Measurements from ENCODE around the gene MT1M.
"Not testable (repeated sequence)": the region's sequence is repeated elsewhere in the genome, so short reads cannot be mapped to it uniquely, and the experiment has no call there.

The MT1M gene

GRCh38 chr16:56632156-56632847, at the start of gene MT1M:
MT1M (plus strand) TSS chr16:56632659; CDS start chr16:56632732, 73 bp downstream.
- Histone ChIP-seq H3K9ac (ENCODE audit: low read length in 5 of 5) (peak within 1 kb of the TSS; percentile 44 to 78 (median 77)), H3K9me3 (ENCODE audit: control insufficient read depth in 5 of 5, low read length in 5 of 5) (no peaks in the 10 kb centered on the region), H3K4me1 (ENCODE audit: control insufficient read depth in 5 of 5, insufficient read depth in 5 of 5, low read length in 5 of 5) (peaks cover 3 to 38% (median 20%) of the 10 kb centered on the region in 5 donors), H3K4me3 (ENCODE audit: low read depth in 1 of 5, low read length in 5 of 5) (peak within 1 kb of the TSS; percentile 62 to 85 (median 79)), H3K36me3 (ENCODE audit: control insufficient read depth in 5 of 5, insufficient read depth in 5 of 5, low read length in 5 of 5) (no peaks in the 10 kb centered on the region), H3K27me3 (ENCODE audit: control insufficient read depth in 5 of 5, insufficient read depth in 4 of 5, low read length in 5 of 5) (peaks cover 0 to 10% (median 2%) of the 10 kb centered on the region in 5 donors), H3K27ac (ENCODE audit: low read depth, low read length) (peak within 1 kb of the TSS; percentile 67)

GRCh38 chr16:56582911-56583310, 49.5 kb upstream of the MT1M start:
- H3K4me1 ChIP-seq (ENCODE audit: control insufficient read depth in 5 of 5, insufficient read depth in 5 of 5, low read length in 5 of 5); H3K9me3 ChIP-seq (ENCODE audit: control insufficient read depth in 5 of 5, low read length in 5 of 5); H3K36me3 ChIP-seq (ENCODE audit: control insufficient read depth in 5 of 5, insufficient read depth in 5 of 5, low read length in 5 of 5); H3K9ac ChIP-seq (ENCODE audit: low read length in 5 of 5); H3K27ac ChIP-seq (ENCODE audit: low read depth, low read length); H3K4me3 ChIP-seq (ENCODE audit: low read depth in 1 of 5, low read length in 5 of 5): not testable (repeated sequence)
- peaks cover under 1 to 12% (median 3%) of the 10 kb centered on the region in 5 donors for H3K27me3 ChIP-seq (ENCODE audit: control insufficient read depth in 5 of 5, insufficient read depth in 4 of 5, low read length in 5 of 5)

DNA sequence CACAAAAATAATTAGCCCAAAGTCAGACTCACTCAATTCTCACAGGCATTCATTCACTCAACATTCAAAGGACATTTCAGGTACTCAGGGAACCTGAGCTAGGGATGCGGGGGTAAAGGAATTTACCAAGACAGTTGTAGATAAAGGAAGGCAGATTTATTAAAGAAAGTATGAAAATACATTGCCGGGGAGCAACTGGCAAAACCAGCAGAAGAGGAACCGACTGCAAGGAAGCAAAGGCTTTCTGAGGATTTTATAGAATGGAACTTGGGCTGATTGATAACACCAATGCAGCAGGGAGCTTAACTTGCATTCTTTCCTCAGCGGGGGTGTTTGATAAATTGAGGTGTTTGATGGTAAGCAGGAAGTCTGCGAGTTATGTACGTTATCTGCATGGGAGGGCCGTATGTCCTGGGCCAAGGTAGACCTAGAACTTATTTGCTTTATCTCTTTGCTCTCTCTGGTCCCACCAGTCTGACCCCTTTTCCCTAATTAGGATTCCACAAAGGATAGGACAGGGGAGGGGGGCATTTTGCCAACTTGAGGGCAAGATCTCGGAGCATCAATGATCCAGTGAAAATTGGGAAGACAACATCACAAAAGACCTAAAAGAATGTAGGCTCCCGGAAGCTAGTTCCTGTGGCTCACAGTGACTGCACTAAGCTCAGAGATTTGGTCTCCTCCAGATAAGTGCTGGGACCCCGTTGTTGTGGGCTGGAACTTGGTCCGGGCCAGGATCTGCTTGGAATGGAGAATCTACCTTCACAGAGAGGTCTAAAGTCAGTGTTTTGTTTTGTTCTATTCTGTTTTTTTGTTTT, 48.9 kb upstream of the MT1M start:
- Histone ChIP-seq H3K36me3 (ENCODE audit: control insufficient read depth in 5 of 5, insufficient read depth in 5 of 5, low read length in 5 of 5) (no peaks in the 10 kb centered on the region), H3K27ac (ENCODE audit: low read depth, low read length) (no peak overlapping the region), H3K9ac (ENCODE audit: low read length in 5 of 5) (no peak overlapping the region), H3K4me1 (ENCODE audit: control insufficient read depth in 5 of 5, insufficient read depth in 5 of 5, low read length in 5 of 5) (peaks cover 0 to 7% (median 0%) of the 10 kb centered on the region in 5 donors), H3K27me3 (ENCODE audit: control insufficient read depth in 5 of 5, insufficient read depth in 4 of 5, low read length in 5 of 5) (peaks cover 2 to 16% (median 7%) of the 10 kb centered on the region in 5 donors), H3K9me3 (ENCODE audit: control insufficient read depth in 5 of 5, low read length in 5 of 5) (no peaks in the 10 kb centered on the region), H3K4me3 (ENCODE audit: low read depth in 1 of 5, low read length in 5 of 5) (no peak overlapping the region)

DNA sequence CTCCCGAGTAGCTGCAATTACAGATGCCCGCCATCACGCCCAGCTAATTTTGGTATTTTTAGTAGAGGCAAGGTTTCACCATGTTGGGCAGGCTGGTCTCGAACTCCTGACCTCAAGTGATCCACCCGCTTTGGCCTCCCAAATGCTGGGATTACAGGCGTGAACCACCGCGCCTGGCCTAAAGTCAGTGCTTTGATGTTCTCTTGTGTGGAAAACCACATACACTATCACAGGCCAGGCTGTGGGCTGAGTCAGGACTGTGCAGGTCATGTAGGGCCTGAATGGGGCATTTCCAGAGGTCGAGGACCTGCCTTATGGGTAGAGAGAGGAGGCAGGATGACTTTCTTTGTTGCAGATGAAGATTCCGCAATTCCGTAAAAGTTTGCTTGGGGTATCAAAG, 48.2 kb upstream of the MT1M start:
- peaks cover 0 to 13% (median 6%) of the 10 kb centered on the region in 5 donors for H3K4me1 ChIP-seq (ENCODE audit: control insufficient read depth in 5 of 5, insufficient read depth in 5 of 5, low read length in 5 of 5)
- H3K4me3 ChIP-seq (ENCODE audit: low read depth in 1 of 5, low read length in 5 of 5): no peak overlapping the region
- H3K36me3 ChIP-seq (ENCODE audit: control insufficient read depth in 5 of 5, insufficient read depth in 5 of 5, low read length in 5 of 5): no peaks in the 10 kb centered on the region
- no peak overlapping the region for H3K27ac ChIP-seq (ENCODE audit: low read depth, low read length)
- no peaks in the 10 kb centered on the region for H3K9me3 ChIP-seq (ENCODE audit: control insufficient read depth in 5 of 5, low read length in 5 of 5)
- H3K9ac ChIP-seq (ENCODE audit: low read length in 5 of 5): no peak overlapping the region
- H3K27me3 ChIP-seq (ENCODE audit: control insufficient read depth in 5 of 5, insufficient read depth in 4 of 5, low read length in 5 of 5): peaks cover 8 to 23% (median 12%) of the 10 kb centered on the region in 5 donors

DNA sequence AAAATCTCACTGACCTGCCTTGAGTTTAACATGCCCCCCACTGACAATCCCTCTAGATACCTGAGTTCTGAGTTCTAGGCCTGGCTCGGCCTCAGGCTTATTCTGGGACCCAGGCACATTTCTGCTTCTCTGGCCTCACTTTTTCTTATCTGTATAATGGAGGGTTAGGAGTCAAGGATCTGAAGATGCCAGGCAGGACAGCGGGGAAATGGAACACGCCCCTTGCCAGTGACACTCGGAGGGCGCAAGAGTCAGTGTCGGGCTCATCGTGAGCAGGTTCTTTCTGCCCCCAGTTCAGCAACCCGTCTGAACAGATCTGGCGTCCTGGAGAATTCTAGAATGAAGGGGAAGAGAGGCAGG, 43.7 kb upstream of the MT1M start:
- H3K36me3 ChIP-seq (ENCODE audit: control insufficient read depth in 5 of 5, insufficient read depth in 5 of 5, low read length in 5 of 5): no peaks in the 10 kb centered on the region
- no peaks in the 10 kb centered on the region for H3K9me3 ChIP-seq (ENCODE audit: control insufficient read depth in 5 of 5, low read length in 5 of 5)
- H3K27me3 ChIP-seq (ENCODE audit: control insufficient read depth in 5 of 5, insufficient read depth in 4 of 5, low read length in 5 of 5): peaks cover 25 to 35% (median 25%) of the 10 kb centered on the region in 5 donors
- H3K4me3 ChIP-seq (ENCODE audit: low read depth in 1 of 5, low read length in 5 of 5): peak overlapping the region in 4 of 5 donors; percentile 32 to 63 (median 52)
- no peak overlapping the region for H3K9ac ChIP-seq (ENCODE audit: low read length in 5 of 5)
- peaks cover 0 to 18% (median 12%) of the 10 kb centered on the region in 5 donors for H3K4me1 ChIP-seq (ENCODE audit: control insufficient read depth in 5 of 5, insufficient read depth in 5 of 5, low read length in 5 of 5)
- no peak overlapping the region for H3K27ac ChIP-seq (ENCODE audit: low read depth, low read length)

DNA sequence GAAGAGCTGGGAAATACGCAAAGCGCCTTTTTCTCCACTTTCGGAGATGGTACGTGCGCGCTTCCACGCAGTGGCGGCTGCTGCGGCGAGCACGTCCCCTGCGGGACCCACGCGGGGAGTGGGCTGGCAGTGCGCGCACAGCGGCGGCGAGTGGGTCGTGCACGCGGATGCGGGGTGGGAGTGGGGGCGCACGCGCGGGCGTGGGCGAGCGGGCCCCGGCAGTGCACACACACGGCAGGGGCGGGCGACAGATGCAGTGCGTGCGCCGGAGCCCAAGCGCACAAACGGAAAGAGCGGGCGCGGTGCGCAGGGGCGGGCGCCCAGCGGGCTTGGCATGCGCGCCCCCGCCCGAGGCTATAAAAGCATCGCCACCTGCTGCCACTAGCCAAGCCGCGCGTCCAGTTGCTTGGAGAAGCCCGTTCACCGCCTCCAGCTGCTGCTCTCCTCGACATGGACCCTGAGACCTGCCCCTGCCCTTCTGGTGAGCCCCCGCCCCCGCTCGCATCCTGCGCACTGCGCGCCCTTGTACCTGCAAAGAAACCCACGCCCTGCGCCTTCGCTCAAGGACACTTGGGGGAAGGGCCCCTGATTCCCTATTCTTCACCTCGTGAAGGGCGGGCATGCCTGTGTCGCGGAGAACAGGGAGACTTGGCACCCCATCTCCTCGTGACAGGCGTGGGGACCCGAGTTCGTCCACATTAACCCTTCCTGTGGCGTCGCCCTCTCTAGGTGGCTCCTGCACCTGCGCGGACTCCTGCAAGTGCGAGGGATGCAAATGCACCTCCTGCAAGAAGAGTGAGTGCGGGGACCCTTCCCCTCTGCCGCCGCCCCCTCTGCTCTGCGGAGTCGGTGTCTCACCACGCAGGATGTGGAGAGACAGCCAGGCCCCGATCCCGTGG, 43.1 kb upstream of the MT1M start, which contains the start of gene MT3:
MT3 (plus strand) TSS at position 388 of the 899 bp plus-strand sequence; CDS start at position 451, 63 bp downstream.
- H3K9me3 ChIP-seq (ENCODE audit: control insufficient read depth in 5 of 5, low read length in 5 of 5): no peaks in the 10 kb centered on the region
- peaks cover 0 to 18% (median 12%) of the 10 kb centered on the region in 5 donors for H3K4me1 ChIP-seq (ENCODE audit: control insufficient read depth in 5 of 5, insufficient read depth in 5 of 5, low read length in 5 of 5)
- no peak within 1 kb of the TSS for H3K9ac ChIP-seq (ENCODE audit: low read length in 5 of 5)
- no peaks in the 10 kb centered on the region for H3K36me3 ChIP-seq (ENCODE audit: control insufficient read depth in 5 of 5, insufficient read depth in 5 of 5, low read length in 5 of 5)
- H3K27me3 ChIP-seq (ENCODE audit: control insufficient read depth in 5 of 5, insufficient read depth in 4 of 5, low read length in 5 of 5): peaks cover 24 to 35% (median 25%) of the 10 kb centered on the region in 5 donors
- H3K27ac ChIP-seq (ENCODE audit: low read depth, low read length): no peak within 1 kb of the TSS
- peak within 1 kb of the TSS in 4 of 5 donors; percentile 32 to 63 (median 52) for H3K4me3 ChIP-seq (ENCODE audit: low read depth in 1 of 5, low read length in 5 of 5)

GRCh38 chr16:56591377-56592060, 40.9 kb upstream of the MT1M start:
- Histone ChIP-seq H3K27ac (ENCODE audit: low read depth, low read length) (no peak overlapping the region), H3K36me3 (ENCODE audit: control insufficient read depth in 5 of 5, insufficient read depth in 5 of 5, low read length in 5 of 5) (no peaks in the 10 kb centered on the region), H3K9me3 (ENCODE audit: control insufficient read depth in 5 of 5, low read length in 5 of 5) (no peaks in the 10 kb centered on the region), H3K4me3 (ENCODE audit: low read depth in 1 of 5, low read length in 5 of 5) (no peak overlapping the region), H3K27me3 (ENCODE audit: control insufficient read depth in 5 of 5, insufficient read depth in 4 of 5, low read length in 5 of 5) (peaks cover 24 to 32% (median 25%) of the 10 kb centered on the region in 5 donors), H3K9ac (ENCODE audit: low read length in 5 of 5) (no peak overlapping the region), H3K4me1 (ENCODE audit: control insufficient read depth in 5 of 5, insufficient read depth in 5 of 5, low read length in 5 of 5) (peaks cover 0 to 12% (median 11%) of the 10 kb centered on the region in 5 donors)

- peaks cover 18 to 22% (median 22%) of the 10 kb centered on the region in 5 donors for H3K27me3 ChIP-seq (ENCODE audit: control insufficient read depth in 5 of 5, insufficient read depth in 4 of 5, low read length in 5 of 5)
- H3K4me3 ChIP-seq (ENCODE audit: low read depth in 1 of 5, low read length in 5 of 5): no peak overlapping the region
- peaks cover 0 to 11% (median 11%) of the 10 kb centered on the region in 5 donors for H3K4me1 ChIP-seq (ENCODE audit: control insufficient read depth in 5 of 5, insufficient read depth in 5 of 5, low read length in 5 of 5)
- no peaks in the 10 kb centered on the region for H3K9me3 ChIP-seq (ENCODE audit: control insufficient read depth in 5 of 5, low read length in 5 of 5)
- H3K9ac ChIP-seq (ENCODE audit: low read length in 5 of 5): no peak overlapping the region
- H3K36me3 ChIP-seq (ENCODE audit: control insufficient read depth in 5 of 5, insufficient read depth in 5 of 5, low read length in 5 of 5): no peaks in the 10 kb centered on the region
- no peak overlapping the region for H3K27ac ChIP-seq (ENCODE audit: low read depth, low read length)
Observed at GRCh38 chr16:56593573-56594291, 38.7 kb upstream of the MT1M start.

DNA sequence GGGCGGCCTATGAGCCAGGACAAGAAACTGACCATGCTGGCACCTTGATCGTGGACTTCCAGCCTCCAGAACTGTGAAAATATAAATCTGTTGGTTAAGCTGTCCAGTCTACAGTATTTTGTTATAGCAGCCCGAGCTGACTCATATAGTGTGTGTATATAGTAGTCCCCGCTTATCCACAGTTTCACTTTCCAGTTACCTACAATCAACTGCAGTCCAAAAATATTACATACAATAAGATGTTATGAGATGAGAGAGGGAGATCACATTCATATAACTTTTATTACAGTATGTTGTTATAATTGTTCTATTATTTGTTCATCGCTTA, 38.2 kb upstream of the MT1M start:
- Histone ChIP-seq H3K4me1 (ENCODE audit: control insufficient read depth in 5 of 5, insufficient read depth in 5 of 5, low read length in 5 of 5) (peaks cover 0 to 6% (median 5%) of the 10 kb centered on the region in 5 donors), H3K27ac (ENCODE audit: low read depth, low read length) (no peak overlapping the region), H3K4me3 (ENCODE audit: low read depth in 1 of 5, low read length in 5 of 5) (no peak overlapping the region), H3K27me3 (ENCODE audit: control insufficient read depth in 5 of 5, insufficient read depth in 4 of 5, low read length in 5 of 5) (peaks cover 13 to 17% (median 16%) of the 10 kb centered on the region in 5 donors), H3K36me3 (ENCODE audit: control insufficient read depth in 5 of 5, insufficient read depth in 5 of 5, low read length in 5 of 5) (no peaks in the 10 kb centered on the region), H3K9me3 (ENCODE audit: control insufficient read depth in 5 of 5, low read length in 5 of 5) (no peaks in the 10 kb centered on the region), H3K9ac (ENCODE audit: low read length in 5 of 5) (no peak overlapping the region)
